Measurements from ENCODE around the gene CLEC7A. TPM values are rescaled to one million over a fixed set of nuclear protein-coding genes. Genes with fewer than 3 reads are reported as not detected.

CLEC7A gene
- polyA plus RNA-seq, 2 of the 4 experiments (the other 2 are of a cell fraction) = not detected

- TF ChIP-seq HEYL (CRISPR knock-in tag; IDR thresholded peaks at IDR 0.05) (no peak), POLR2A (IDR thresholded peaks at IDR 0.05; ENCODE audit: low read length) (no peak), CTCF (IDR thresholded peaks at IDR 0.05) (no peak), KDM1A (IDR thresholded peaks at IDR 0.05; ENCODE audit: low read depth) (no peak), MAX (IDR thresholded peaks at IDR 0.05) (no peak), NPAS2 (CRISPR knock-in tag; IDR thresholded peaks at IDR 0.05; ENCODE audit: borderline replicate concordance) (no peak), HOXB5 (CRISPR knock-in tag; IDR thresholded peaks at IDR 0.05) (no peak)
Measured at GRCh38 chr12:10115311-10115710, 14.7 kb downstream of the CLEC7A start (continued).

DNA sequence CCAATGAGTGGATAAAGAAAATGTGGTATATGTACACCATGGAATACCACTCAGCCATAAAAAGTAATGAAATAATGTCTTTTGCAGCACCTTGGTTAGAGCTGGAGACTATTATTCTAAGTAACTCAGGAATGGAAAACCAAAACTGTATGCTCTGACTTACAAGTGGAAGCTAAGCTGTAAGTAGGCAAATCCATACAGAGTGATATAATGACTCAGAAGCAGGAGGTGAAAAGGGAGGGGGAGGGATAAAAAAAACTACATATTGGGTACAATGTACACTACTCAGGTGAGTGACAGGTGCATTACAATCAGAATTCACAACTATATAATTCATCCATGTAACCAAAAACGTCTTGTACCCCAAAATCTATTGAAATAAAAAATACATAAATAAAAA, 16.1 kb downstream of the CLEC7A start:
- Histone ChIP-seq H3K4me1 (peaks cover 16% of the 10 kb centered on the region), H3K4me2 (no peak overlapping the region; the same call in 2 of the 3 replicates), H3K4me3 (no peak overlapping the region), H3K27ac (no peak overlapping the region), H3K9me3 (no peaks in the 10 kb centered on the region)
- DNase-seq (ENCODE audit: low read depth in 1 of 2, low spot score in 1 of 2) (no peak), ATAC-seq (no peak), FAIRE-seq (no peak)
- no peak for TF ChIP-seq NPAS2 (CRISPR knock-in tag; IDR thresholded peaks at IDR 0.05; ENCODE audit: borderline replicate concordance)
- TF ChIP-seq MAZ (IDR thresholded peaks at IDR 0.05; ENCODE audit: borderline replicate concordance, low read depth, low read length) = no peak
- no peak for TF ChIP-seq CEBPB (IDR thresholded peaks at IDR 0.05)
- no peak for TF ChIP-seq HOXB13 (CRISPR knock-in tag; IDR thresholded peaks at IDR 0.05; ENCODE audit: low read depth)
- no peak for TF ChIP-seq GATA3 (IDR thresholded peaks at IDR 0.05; ENCODE audit: borderline replicate concordance)
- TF ChIP-seq, protein P1, sequence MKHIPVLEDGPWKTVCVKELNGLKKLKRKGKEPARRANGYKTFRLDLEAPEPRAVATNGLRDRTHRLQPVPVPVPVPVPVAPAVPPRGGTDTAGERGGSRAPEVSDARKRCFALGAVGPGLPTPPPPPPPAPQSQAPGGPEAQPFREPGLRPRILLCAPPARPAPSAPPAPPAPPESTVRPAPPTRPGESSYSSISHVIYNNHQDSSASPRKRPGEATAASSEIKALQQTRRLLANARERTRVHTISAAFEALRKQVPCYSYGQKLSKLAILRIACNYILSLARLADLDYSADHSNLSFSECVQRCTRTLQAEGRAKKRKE (CRISPR knock-in tag; IDR thresholded peaks at IDR 0.05; ENCODE audit: low read depth) = no peak
- TF ChIP-seq RARB (CRISPR knock-in tag; IDR thresholded peaks at IDR 0.05) = no peak
- no peak for TF ChIP-seq JUN (IDR thresholded peaks at IDR 0.05)
- 5% methylated on average over 1 of the region's 1 CpG for WGBS (ENCODE audit: missing lambda C conversion rate)
- ChIA-PET POLR2A (no interaction called here), CTCF (no interaction called here)

- H3K4me3 ChIP-seq = no peak overlapping the region
- FAIRE-seq = no peak
- ChIA-PET CTCF (no interaction called here), POLR2A (no interaction called here)
- H3K27ac ChIP-seq = no peak overlapping the region; a peak in 2 of 6 replicates
- H3K9me3 ChIP-seq = no peaks in the 10 kb centered on the region
- H3K4me1 ChIP-seq = peaks cover 15% of the 10 kb centered on the region
- 37% methylated on average over 1 of the region's 1 CpG for WGBS (ENCODE audit: missing lambda C conversion rate)
- ATAC-seq = no peak
- H3K4me2 ChIP-seq = peak overlapping the region; percentile 43
- no peak for DNase-seq (ENCODE audit: low read depth in 1 of 2, low spot score in 1 of 2)
- no peak for TF ChIP-seq CHD2 (IDR thresholded peaks at IDR 0.05; ENCODE audit: low read length, partially characterized antibody)
- no peak for TF ChIP-seq TFCP2L1 (CRISPR knock-in tag; IDR thresholded peaks at IDR 0.05)
- TF ChIP-seq E2F6 (IDR thresholded peaks at IDR 0.05; ENCODE audit: borderline replicate concordance, low read depth) = no peak
- TF ChIP-seq REST (IDR thresholded peaks at IDR 0.05) = no peak
- TF ChIP-seq TP53 (CRISPR knock-in tag; IDR thresholded peaks at IDR 0.05) = no peak
- TF ChIP-seq BCL3 (IDR thresholded peaks at IDR 0.05) = no peak
- TF ChIP-seq CBX8 (IDR thresholded peaks at IDR 0.05) = no peak
Measured at GRCh38 chr12:10113075-10113474, 16.9 kb downstream of the CLEC7A start.
